Natural killer cell (primary cell): ENCODE data around the gene TM9SF4. TPM values are rescaled to one million over a fixed set of nuclear protein-coding genes. Genes with fewer than 3 reads are reported as not detected.

Experiments used
- ATAC-seq, 3 donors: fragments of 150-1000 bp in 2 of 3; fragments of 200-7000 bp in 1 of 3; cut with Tn5 transposase; 1 replicate in 1 of 3; 2 replicates in 2 of 3; pipeline ENCODE4 v1.10.0; 2021; ENCODE audit warnings: mild to moderate bottlenecking in 2 of 3, moderate library complexity in 2 of 3
- DNase-seq, 2 donors: peaks; one replicate each; pipeline versions ENCODE4 v3.0.0 to v3.0.0-alpha.2; 2013 to 2021; ENCODE audit warnings: mixed read lengths in 1 of 2
- H3K27ac ChIP-seq: one replicate; pipeline ENCODE4 v1.5.1; 2013; ENCODE audit warnings: mild to moderate bottlenecking, low read length
- H3K27me3 ChIP-seq: one replicate; pipeline ENCODE4 v1.6.1; 2013; ENCODE audit warnings: low read length; ENCODE audit not compliant: control insufficient read depth, insufficient read depth
- H3K36me3 ChIP-seq: one replicate; pipeline ENCODE4 v1.6.1; 2013; ENCODE audit warnings: low read length; ENCODE audit not compliant: control insufficient read depth, insufficient read depth
- H3K4me1 ChIP-seq: one replicate; pipeline ENCODE4 v1.6.1; 2013; ENCODE audit warnings: low read length; ENCODE audit not compliant: control insufficient read depth, insufficient read depth
- H3K4me3 ChIP-seq: one replicate; pipeline ENCODE4 v1.5.1; 2013; ENCODE audit warnings: low read length
- H3K9me3 ChIP-seq: one replicate; pipeline ENCODE4 v1.6.1; 2013; ENCODE audit warnings: low read length; ENCODE audit not compliant: control insufficient read depth, insufficient read depth
- H3K27ac Mint-ChIP-seq, 2 donors: one replicate each; pipeline ENCODE4 v1.8.0; 2022; ENCODE audit warnings: mild to moderate bottlenecking in 2 of 2, mixed read lengths in 2 of 2, moderate library complexity in 1 of 2
- H3K27me3 Mint-ChIP-seq, 2 donors: one replicate each; pipeline ENCODE4 v1.8.0; 2022; ENCODE audit warnings: low read depth in 2 of 2, mixed read lengths in 2 of 2
- H3K36me3 Mint-ChIP-seq: one replicate; pipeline ENCODE4 v1.8.0; 2022; ENCODE audit warnings: mixed read lengths
- H3K4me1 Mint-ChIP-seq, 2 donors: one replicate each; pipeline ENCODE4 v1.8.0; 2022; ENCODE audit warnings: mixed read lengths in 2 of 2
- H3K4me3 Mint-ChIP-seq: one replicate; pipeline ENCODE4 v1.8.0; 2022; ENCODE audit warnings: mild to moderate bottlenecking, moderate library complexity, mixed read lengths
- H3K9me3 Mint-ChIP-seq, 2 donors: one replicate each; pipeline ENCODE4 v1.8.0; 2022; ENCODE audit warnings: mixed read lengths in 2 of 2
- CTCF ChIP-seq: fragments of 200-600 bp; IDR thresholded peaks from one replicate; pipeline ENCODE4 v1.8.0; 2022; ENCODE audit warnings: antibody characterized with exemption
- WGBS: methylation state at CpG from one replicate; pipeline ENCODE4 v1.1.7; 2013; ENCODE audit warnings: missing lambda C conversion rate; ENCODE audit not compliant: insufficient coverage; 5-methylcytosine and 5-hydroxymethylcytosine counted together
- intact Hi-C: fragments of 100-400 bp; cut with micrococcal nuclease; formaldehyde crosslinking; loops from one replicate; pipeline ENCODE4 v1.14.2; 2022
- total RNA-seq, 4 donors: library from RNA; stranded (reverse); fragments of 120-200 nt in 1 of 4; gene quantifications; one replicate each; pipeline versions ENCODE4 v1.2.3 to v1.2.4, GENCODE V29; 2013 to 2022

Gene TM9SF4
- total RNA-seq, 3 donors from 2014 or later (not counting 1 experiment from before 2014, with no cell fraction given), result 35.8 to 42.8 (median 41.2) TPM

- intact Hi-C loops, result no loop called here
- Histone ChIP-seq H3K4me3 (no peak overlapping the region), H3K27me3 (no peaks in the 10 kb centered on the region), H3K4me1 (peaks cover 6% of the 10 kb centered on the region), H3K36me3 (no peaks in the 10 kb centered on the region), H3K27ac (no peak overlapping the region), H3K9me3 (no peaks in the 10 kb centered on the region)
- H3K27ac Mint-ChIP-seq, result no peak overlapping the region
- ATAC-seq (no peak), DNase-seq (no peak)
- H3K9me3 Mint-ChIP-seq, result no peaks in the 10 kb centered on the region
- no peak for TF ChIP-seq CTCF
- 98% methylated on average over 6 of the region's 6 CpGs for WGBS
- no peaks in the 10 kb centered on the region for H3K4me1 Mint-ChIP-seq
- no peaks in the 10 kb centered on the region for H3K36me3 Mint-ChIP-seq
- H3K4me3 Mint-ChIP-seq, result no peak overlapping the region
- peaks cover 3 to 4% of the 10 kb centered on the region in 2 donors for H3K27me3 Mint-ChIP-seq
Measured at GRCh38 chr20:32072168-32072750, 37.3 kb upstream of the TM9SF4 start.

- Mint-ChIP-seq H3K27me3 (peaks cover 0 to 8% of the 10 kb centered on the region in 2 donors), H3K27ac (no peak overlapping the region)
Measured at GRCh38 chr20:32075534-32075933, 34.0 kb upstream of the TM9SF4 start.

GRCh38 chr20:32077190-32077589, 32.3 kb upstream of the TM9SF4 start:
- H3K4me3 ChIP-seq, result no peak overlapping the region
- no peak for TF ChIP-seq CTCF
- DNase-seq, result no peak
- H3K36me3 ChIP-seq, result no peaks in the 10 kb centered on the region
- Mint-ChIP-seq H3K27me3 (peaks cover 0 to 9% of the 10 kb centered on the region in 2 donors), H3K9me3 (no peaks in the 10 kb centered on the region), H3K36me3 (no peaks in the 10 kb centered on the region), H3K4me3 (no peak overlapping the region), H3K4me1 (no peaks in the 10 kb centered on the region), H3K27ac (no peak overlapping the region)
- no peak for ATAC-seq
- 33% methylated on average over 3 of the region's 4 CpGs for WGBS
- no peaks in the 10 kb centered on the region for H3K27me3 ChIP-seq
- H3K27ac ChIP-seq, result no peak overlapping the region
- H3K4me1 ChIP-seq, result no peaks in the 10 kb centered on the region
- intact Hi-C loops, result no loop called here
- no peaks in the 10 kb centered on the region for H3K9me3 ChIP-seq

More at GRCh38 chr20:32075534-32075933, 34.0 kb upstream of the TM9SF4 start:
- H3K36me3 Mint-ChIP-seq, result no peaks in the 10 kb centered on the region
- DNase-seq (no peak), ATAC-seq (no peak)
- H3K27me3 ChIP-seq, result no peaks in the 10 kb centered on the region
- H3K4me3 Mint-ChIP-seq, result no peak overlapping the region
- 100% methylated on average over 1 of the region's 1 CpG for WGBS
- no peak overlapping the region for H3K27ac ChIP-seq
- H3K4me1 ChIP-seq, result peaks cover 6% of the 10 kb centered on the region
- intact Hi-C loops, result no loop called here
- TF ChIP-seq CTCF, result no peak
- no peaks in the 10 kb centered on the region for H3K4me1 Mint-ChIP-seq
- no peak overlapping the region for H3K4me3 ChIP-seq
- H3K9me3 Mint-ChIP-seq, result no peaks in the 10 kb centered on the region
- no peaks in the 10 kb centered on the region for H3K9me3 ChIP-seq
- no peaks in the 10 kb centered on the region for H3K36me3 ChIP-seq

- Mint-ChIP-seq H3K4me3 (no peak overlapping the region), H3K4me1 (no peaks in the 10 kb centered on the region), H3K36me3 (no peaks in the 10 kb centered on the region), H3K9me3 (no peaks in the 10 kb centered on the region), H3K27ac (no peak overlapping the region), H3K27me3 (peaks cover 0 to 12% of the 10 kb centered on the region in 2 donors)
- DNase-seq, result no peak
- Histone ChIP-seq H3K27ac (no peak overlapping the region), H3K9me3 (no peaks in the 10 kb centered on the region), H3K36me3 (no peaks in the 10 kb centered on the region), H3K4me3 (no peak overlapping the region), H3K27me3 (no peaks in the 10 kb centered on the region), H3K4me1 (no peaks in the 10 kb centered on the region)
- intact Hi-C loops, result no loop called here
- no peak for ATAC-seq
- TF ChIP-seq CTCF, result no peak
- WGBS, result 79% methylated on average over 3 of the region's 5 CpGs
Measured at GRCh38 chr20:32078322-32078721, 31.2 kb upstream of the TM9SF4 start.
